Activated CD4-positive, alpha-beta memory T cell treated with anti-CD3 and anti-CD28 coated beads, Interleukin-2, amount 10 ng/mL, durations not matched to agents 7 days and 5 days (primary cell): Measurements from ENCODE around the gene RUFY3. TPM values are rescaled to one million over a fixed set of nuclear protein-coding genes. Genes with fewer than 3 reads are reported as not detected.
A peak's percentile ranks its signal among the peaks of the same experiment; 100 is the strongest.
"Not testable (repeated sequence)": the region's sequence is repeated elsewhere in the genome, so short reads cannot be mapped to it uniquely, and the experiment has no call there.

Source experiments
- CTCF ChIA-PET: fragments of 350-600 bp; sonication (Branson Sonifier 250); formaldehyde crosslinking; loops from one replicate; lab custom pipeline; 2021; ENCODE audit warnings: antibody characterized with exemption, inconsistent platforms; lab: Charles Lee
- POLR2A ChIA-PET: fragments of 350-600 bp; sonication (Branson Sonifier 250); formaldehyde crosslinking; loops from one replicate; lab custom pipeline; 2021; ENCODE audit warnings: antibody characterized with exemption; lab: Charles Lee
- DNase-seq: peaks from one replicate; pipeline ENCODE4 v3.0.0-alpha.2; 2020
- H3K27ac Mint-ChIP-seq: one replicate; pipeline ENCODE4 v1.8.0; 2021; ENCODE audit warnings: mild to moderate bottlenecking, mixed read lengths
- H3K27me3 Mint-ChIP-seq: one replicate; pipeline ENCODE4 v1.8.0; 2021; ENCODE audit warnings: mixed read lengths
- H3K36me3 Mint-ChIP-seq: one replicate; pipeline ENCODE4 v1.8.0; 2021; ENCODE audit warnings: low read depth, mixed read lengths
- H3K4me1 Mint-ChIP-seq: one replicate; pipeline ENCODE4 v1.8.0; 2021; ENCODE audit warnings: mixed read lengths
- H3K4me3 Mint-ChIP-seq: one replicate; pipeline ENCODE4 v1.8.0; 2021; ENCODE audit warnings: mild to moderate bottlenecking, mixed read lengths
- H3K9me3 Mint-ChIP-seq: one replicate; pipeline ENCODE4 v1.8.0; 2021; ENCODE audit warnings: mixed read lengths
- total RNA-seq, 2 experiments: library from RNA; stranded (reverse); gene quantifications; one replicate each; pipeline ENCODE4 v1.2.3, GENCODE V29; 2021

Gene RUFY3, protein sequence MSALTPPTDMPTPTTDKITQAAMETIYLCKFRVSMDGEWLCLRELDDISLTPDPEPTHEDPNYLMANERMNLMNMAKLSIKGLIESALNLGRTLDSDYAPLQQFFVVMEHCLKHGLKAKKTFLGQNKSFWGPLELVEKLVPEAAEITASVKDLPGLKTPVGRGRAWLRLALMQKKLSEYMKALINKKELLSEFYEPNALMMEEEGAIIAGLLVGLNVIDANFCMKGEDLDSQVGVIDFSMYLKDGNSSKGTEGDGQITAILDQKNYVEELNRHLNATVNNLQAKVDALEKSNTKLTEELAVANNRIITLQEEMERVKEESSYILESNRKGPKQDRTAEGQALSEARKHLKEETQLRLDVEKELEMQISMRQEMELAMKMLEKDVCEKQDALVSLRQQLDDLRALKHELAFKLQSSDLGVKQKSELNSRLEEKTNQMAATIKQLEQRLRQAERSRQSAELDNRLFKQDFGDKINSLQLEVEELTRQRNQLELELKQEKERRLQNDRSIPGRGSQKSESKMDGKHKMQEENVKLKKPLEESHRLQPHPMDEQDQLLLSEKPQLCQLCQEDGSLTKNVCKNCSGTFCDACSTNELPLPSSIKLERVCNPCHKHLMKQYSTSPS
- 1 to 10 TPM; 9.1 to 9.7 TPM for total RNA-seq

DNA sequence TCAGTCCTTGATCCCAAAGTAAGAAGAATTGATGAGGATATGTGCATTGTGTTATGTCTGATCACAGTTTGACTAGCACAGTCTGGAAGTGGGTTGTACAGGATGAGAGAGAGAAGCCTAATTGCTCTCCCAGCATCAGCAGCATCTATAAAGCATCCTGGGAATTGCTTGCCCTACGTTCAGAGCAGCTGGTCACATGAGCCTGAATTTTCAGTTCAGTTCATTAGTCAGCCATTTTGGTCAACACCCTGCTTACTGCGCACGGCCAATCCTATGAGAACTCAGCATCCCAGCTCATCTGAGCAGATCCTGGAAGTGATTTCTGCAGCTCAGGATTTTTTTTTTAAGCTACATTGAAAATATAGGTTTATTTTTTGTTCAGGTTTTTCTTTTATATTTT, at the start of gene RUFY3:
Gene RUFY3 (plus strand): TSS at position 218 of the 400 bp plus-strand sequence. CDS start 610 bp downstream, outside the sequence.
- Mint-ChIP-seq H3K9me3 (no peaks in the 10 kb centered on the region), H3K4me3 (no peak within 1 kb of the TSS), H3K4me1 (peaks cover 13% of the 10 kb centered on the region), H3K27ac (no peak within 1 kb of the TSS), H3K36me3 (no peaks in the 10 kb centered on the region), H3K27me3 (no peaks in the 10 kb centered on the region)
- ChIA-PET POLR2A (interaction anchor here (1.3 to 5.0 kb wide), 2 partner anchors 13 to 16 kb away, joined by 4 to 26 read pairs; no protein-coding TSS in a partner anchor), CTCF (interaction anchor here (0.6 to 4.2 kb wide), 4 partner anchors 9 to 30 kb away, joined by 3 to 20 read pairs (median 4); no protein-coding TSS in a partner anchor)
- DNase-seq: no peak

DNA sequence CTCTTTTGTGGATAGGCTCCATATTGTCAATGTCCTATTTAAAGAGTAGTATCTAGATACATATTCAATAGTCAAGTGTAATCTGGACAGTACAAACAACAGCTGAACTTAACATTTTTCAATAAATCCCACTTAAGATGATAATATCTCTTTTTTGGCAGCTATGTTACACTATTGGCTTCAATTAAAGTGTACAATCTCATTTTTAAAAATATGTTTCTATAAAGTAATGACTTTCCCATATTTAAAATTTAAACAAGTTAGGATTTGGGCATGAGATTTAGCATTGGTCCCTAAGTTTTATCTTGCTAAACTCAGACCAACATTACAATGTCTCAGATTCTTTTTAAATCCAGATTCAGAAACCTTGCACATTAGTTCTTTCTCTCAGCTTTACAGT, 47.6 kb upstream of the RUFY3 start:
- H3K4me3 Mint-ChIP-seq: no peak overlapping the region
- CTCF ChIA-PET: no interaction called here
- no peaks in the 10 kb centered on the region for H3K36me3 Mint-ChIP-seq
- peaks cover 21% of the 10 kb centered on the region for H3K27me3 Mint-ChIP-seq
- POLR2A ChIA-PET: no interaction called here
- no peak for DNase-seq
- H3K27ac Mint-ChIP-seq: no peak overlapping the region
- peaks cover 22% of the 10 kb centered on the region for H3K4me1 Mint-ChIP-seq
- H3K9me3 Mint-ChIP-seq: no peaks in the 10 kb centered on the region

DNA sequence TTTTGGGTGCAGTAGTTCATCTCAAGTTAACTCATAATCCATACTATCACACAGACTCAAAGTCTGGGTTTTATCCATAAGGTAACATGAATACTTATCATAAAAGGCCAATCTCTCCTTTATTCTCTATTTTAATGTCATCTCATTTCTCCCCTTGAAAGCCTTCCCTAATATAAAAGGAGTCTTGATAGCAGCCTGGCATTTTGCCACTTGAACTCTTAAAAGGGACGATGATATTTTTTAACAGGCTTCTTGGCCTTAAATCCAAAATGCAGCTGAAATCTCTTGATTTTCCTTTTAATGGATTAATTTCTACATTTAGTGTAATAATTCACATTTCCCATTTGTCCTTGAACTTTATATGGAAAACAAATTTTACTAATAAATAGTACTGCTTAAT, 47.0 kb upstream of the RUFY3 start:
- Mint-ChIP-seq H3K9me3 (no peaks in the 10 kb centered on the region), H3K27ac (no peak overlapping the region), H3K4me3 (no peak overlapping the region), H3K4me1 (peaks cover 26% of the 10 kb centered on the region), H3K36me3 (no peaks in the 10 kb centered on the region), H3K27me3 (peaks cover 21% of the 10 kb centered on the region)
- ChIA-PET POLR2A (no interaction called here), CTCF (no interaction called here)
- no peak for DNase-seq

DNA sequence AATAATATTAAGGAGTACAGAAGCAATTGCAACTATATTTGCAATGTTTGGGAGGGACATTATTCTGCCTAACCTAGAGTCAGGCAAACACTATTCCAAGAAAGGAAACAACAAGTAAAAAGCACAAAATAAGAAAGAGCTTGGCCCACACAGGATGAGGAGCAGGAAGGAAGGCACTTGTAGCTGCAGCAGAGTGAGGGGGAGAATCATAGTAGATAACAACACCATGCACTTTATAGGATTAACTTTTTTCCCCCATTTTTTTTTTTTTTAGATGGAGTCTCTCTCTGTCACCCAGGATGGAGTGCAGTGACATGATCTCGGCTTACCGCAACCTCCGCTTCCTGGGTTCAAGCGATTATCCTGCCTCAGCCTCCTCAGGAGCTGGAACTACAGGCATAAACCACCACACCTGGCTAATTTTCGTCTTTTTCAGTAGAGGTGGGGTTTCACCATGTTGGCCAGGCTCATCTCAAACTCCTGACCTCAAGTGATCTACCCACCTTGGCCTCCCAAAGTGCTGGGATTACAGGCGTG, 45.1 kb upstream of the RUFY3 start:
- POLR2A ChIA-PET: no interaction called here
- no peaks in the 10 kb centered on the region for H3K9me3 Mint-ChIP-seq
- peaks cover 9% of the 10 kb centered on the region for H3K27me3 Mint-ChIP-seq
- H3K36me3 Mint-ChIP-seq: no peaks in the 10 kb centered on the region
- no peak overlapping the region for H3K27ac Mint-ChIP-seq
- CTCF ChIA-PET: interaction anchor here (1.0 to 2.3 kb wide), 5 partner anchors 11 to 75 kb away, joined by 3 to 11 read pairs (median 5); partner anchors contain the start of gene UTP3
- no peak overlapping the region for H3K4me3 Mint-ChIP-seq
- H3K4me1 Mint-ChIP-seq: peaks cover 26% of the 10 kb centered on the region
- DNase-seq: no peak

DNA sequence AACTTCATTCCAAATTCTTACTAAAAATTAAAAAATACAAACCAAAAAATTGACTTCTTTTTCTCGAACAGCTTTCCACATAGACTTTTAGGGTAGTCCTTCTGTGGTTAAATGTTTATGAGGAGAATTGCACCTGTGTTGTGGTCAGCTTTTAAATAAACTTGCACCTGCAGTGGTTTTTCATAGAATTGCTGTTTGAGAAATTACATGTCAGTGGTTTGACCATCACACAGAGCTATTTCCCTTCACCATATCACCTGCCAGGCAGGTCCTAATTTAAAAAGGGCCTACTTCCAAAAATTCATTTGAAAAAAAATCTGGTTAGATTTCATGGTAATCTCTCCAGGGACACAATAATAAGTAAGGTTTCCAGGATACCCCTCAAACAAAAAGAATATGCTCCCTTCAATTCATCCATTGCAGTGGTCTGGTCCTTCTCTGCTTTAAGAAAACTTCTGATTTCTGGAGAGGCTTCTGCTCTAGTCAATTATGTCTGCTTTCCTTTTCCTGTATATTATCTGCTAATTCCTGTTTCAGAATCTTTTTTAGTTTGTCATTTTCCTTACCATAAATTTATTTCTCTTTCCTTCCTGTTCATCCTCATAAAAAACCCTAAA, 43.3 kb upstream of the RUFY3 start:
- peaks cover 6% of the 10 kb centered on the region for H3K27me3 Mint-ChIP-seq
- peak overlapping the region; percentile 7 for H3K27ac Mint-ChIP-seq
- ChIA-PET CTCF (interaction anchor here (0.5 to 2.3 kb wide), 7 partner anchors 9 to 315 kb away, joined by 3 to 11 read pairs (median 4); partner anchors contain the start of genes DCK and UTP3), POLR2A (interaction anchor here (1.0 to 1.3 kb wide), 3 partner anchors 9 to 56 kb away, joined by 3 to 6 read pairs (median 4); partner anchors contain the start of gene UTP3)
- H3K9me3 Mint-ChIP-seq: no peaks in the 10 kb centered on the region
- H3K4me3 Mint-ChIP-seq: no peak overlapping the region
- H3K36me3 Mint-ChIP-seq: no peaks in the 10 kb centered on the region
- peaks cover 26% of the 10 kb centered on the region for H3K4me1 Mint-ChIP-seq
- no peak for DNase-seq

DNA sequence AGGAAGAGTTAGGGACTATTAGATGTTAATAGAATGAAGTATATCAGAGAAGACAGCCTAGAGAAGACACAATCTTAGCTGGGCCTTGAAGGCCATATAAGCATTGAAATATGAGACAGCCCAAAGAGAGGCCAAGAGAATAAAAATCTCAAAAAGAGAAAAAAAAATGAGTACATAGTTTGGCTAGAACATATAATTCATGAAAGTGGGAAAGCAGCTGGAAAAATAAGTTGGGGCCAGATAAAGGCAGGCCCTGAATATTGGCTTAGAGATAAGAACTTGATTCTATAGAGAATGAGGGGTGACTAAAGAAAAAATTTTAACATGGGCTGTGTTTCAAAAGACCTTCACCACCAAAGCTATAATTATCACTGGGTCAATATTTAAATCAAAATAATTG, 40.8 kb upstream of the RUFY3 start:
- Mint-ChIP-seq H3K27me3 (no peaks in the 10 kb centered on the region), H3K36me3 (no peaks in the 10 kb centered on the region), H3K9me3 (no peaks in the 10 kb centered on the region), H3K27ac (no peak overlapping the region), H3K4me3 (no peak overlapping the region), H3K4me1 (peaks cover 26% of the 10 kb centered on the region)
- CTCF ChIA-PET: interaction anchor here (0.9 to 1.6 kb wide), 2 partner anchors 29 to 54 kb away, joined by 4 to 5 read pairs; no protein-coding TSS in a partner anchor
- no peak for DNase-seq
- POLR2A ChIA-PET: interaction anchor here (1.4 kb wide), 1 partner anchor 158 kb away, joined by 4 read pairs; no protein-coding TSS in a partner anchor

DNA sequence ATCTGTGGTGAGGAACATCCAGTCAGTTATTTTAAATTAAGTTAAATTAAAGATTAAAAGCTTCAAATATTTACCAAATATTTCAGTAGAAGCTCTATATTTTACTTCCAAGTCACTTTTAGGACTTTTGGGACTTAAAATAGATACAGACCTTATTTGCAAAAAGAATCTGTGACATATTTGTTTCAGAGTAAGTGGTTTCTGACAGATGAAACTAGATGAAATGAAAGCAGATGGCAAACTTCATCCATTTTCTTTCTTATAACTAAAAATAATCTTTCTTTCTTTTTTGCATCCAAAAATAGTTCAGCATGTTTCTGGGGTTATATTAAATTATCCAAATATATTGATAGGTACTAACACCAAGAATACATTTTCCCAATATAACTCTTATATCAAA, 40.1 kb upstream of the RUFY3 start:
- Mint-ChIP-seq H3K27ac (no peak overlapping the region), H3K4me3 (no peak overlapping the region)
- POLR2A ChIA-PET: interaction anchor here (1.4 kb wide), 1 partner anchor 157 kb away, joined by 4 read pairs; no protein-coding TSS in a partner anchor

DNA sequence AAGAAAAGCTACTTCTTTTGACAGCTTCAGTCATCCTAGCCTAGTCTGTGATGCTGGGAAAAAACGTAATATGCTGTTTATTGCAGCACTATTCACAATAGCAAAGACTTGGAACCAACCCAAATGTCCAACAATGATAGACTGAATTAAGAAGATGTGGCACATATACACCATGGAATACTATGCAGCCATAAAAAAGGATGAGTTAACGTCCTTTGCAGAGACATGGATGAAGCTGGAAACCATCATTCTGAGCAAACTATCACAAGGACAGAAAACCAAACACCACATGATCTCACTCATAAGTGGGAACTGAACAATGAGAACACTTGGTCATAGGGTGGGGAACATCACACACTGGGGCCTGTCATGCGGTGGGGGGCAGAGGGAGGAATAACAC, 39.6 kb upstream of the RUFY3 start:
- H3K27me3 Mint-ChIP-seq, H3K4me3 Mint-ChIP-seq, H3K27ac Mint-ChIP-seq, H3K9me3 Mint-ChIP-seq, H3K36me3 Mint-ChIP-seq, DNase-seq: not testable (repeated sequence)
- POLR2A ChIA-PET: interaction anchor here (1.4 kb wide), 1 partner anchor 157 kb away, joined by 4 read pairs; no protein-coding TSS in a partner anchor
- CTCF ChIA-PET: interaction anchor here (1.5 kb wide), 1 partner anchor 30 kb away, joined by 3 read pairs; no protein-coding TSS in a partner anchor
- peaks cover 20% of the 10 kb centered on the region for H3K4me1 Mint-ChIP-seq

More for the DNA sequence above, 40.1 kb upstream of the RUFY3 start:
- no peaks in the 10 kb centered on the region for H3K9me3 Mint-ChIP-seq
- CTCF ChIA-PET: interaction anchor here (1.5 to 1.6 kb wide), 2 partner anchors 30 to 54 kb away, joined by 3 to 5 read pairs; no protein-coding TSS in a partner anchor
- H3K27me3 Mint-ChIP-seq: no peaks in the 10 kb centered on the region
- DNase-seq: no peak
- peaks cover 24% of the 10 kb centered on the region for H3K4me1 Mint-ChIP-seq
- no peaks in the 10 kb centered on the region for H3K36me3 Mint-ChIP-seq

DNA sequence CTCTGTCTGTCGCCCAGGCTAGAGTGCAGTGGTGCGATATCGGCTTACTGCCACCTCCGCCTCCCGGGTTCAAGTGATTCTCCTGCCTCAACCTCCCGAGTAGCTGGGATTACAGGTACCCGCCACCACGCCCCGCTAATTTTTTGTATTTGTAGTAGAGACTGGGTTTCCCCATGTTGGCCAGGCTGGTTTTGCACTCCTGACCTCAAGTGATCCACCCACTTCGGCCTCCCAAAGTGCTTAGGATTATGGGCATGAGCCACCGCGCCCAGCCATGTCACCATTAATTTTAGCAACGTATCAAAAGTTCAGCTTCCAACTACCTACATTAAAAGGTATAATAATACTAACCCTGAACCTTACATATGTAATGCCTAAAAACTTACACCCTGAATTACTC, 34.4 kb upstream of the RUFY3 start:
- DNase-seq: peak; percentile 22
- POLR2A ChIA-PET: interaction anchor here (0.9 to 4.6 kb wide), 8 partner anchors 9 to 306 kb away, joined by 3 to 35 read pairs (median 4); partner anchors contain the start of genes DCK and GRSF1

DNA sequence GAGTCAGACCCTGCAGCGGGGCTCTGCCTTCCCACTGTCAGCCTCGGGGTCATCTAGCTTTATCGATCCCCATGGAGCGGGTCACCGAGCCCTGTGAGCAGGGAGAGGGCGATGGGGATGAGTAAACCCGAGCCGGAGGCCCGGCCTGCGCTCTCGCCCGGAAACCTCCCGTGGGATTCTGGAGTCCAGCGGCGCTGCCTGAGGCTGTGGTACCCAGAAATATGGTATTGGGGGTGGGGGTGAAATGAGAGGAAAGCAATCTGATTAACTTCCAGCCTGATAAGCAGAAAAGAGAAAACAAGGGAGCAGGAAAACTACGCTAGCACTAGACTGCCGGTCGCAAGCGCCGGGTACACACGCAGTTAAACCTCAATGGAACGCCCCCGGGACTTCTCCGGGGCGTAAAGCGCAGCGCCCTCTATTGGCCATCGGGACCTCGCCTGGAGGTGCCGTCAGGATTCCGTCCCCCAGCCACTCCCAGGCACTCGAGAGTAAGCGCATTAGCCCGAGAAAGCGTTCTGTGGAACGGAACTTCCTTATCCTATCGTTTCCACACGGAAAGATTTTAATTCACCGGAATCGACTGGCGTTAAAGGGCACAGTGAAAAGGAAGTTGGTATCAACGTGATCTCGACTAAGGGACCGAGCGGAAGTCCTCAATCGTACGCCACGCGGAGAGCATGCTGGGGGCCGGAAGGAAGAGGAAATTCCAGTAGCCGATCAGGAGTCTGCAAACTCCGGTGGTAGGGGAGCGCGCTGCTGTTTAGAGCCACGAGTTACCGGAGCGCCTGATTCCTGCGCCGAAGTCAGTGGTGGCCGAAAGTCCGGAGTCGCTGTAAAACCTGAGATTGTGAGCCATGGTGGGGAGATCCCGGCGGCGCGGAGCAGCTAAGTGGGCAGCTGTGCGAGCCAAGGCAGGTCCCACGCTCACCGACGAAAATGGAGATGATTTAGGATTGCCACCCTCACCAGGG, 33.7 kb upstream of the RUFY3 start, which contains the start of gene UTP3:
Gene UTP3 (plus strand): TSS at position 712 of the 974 bp plus-strand sequence. CDS start 146 bp downstream, at position 858.
- Mint-ChIP-seq H3K4me1 (peaks cover 39% of the 10 kb centered on the region), H3K36me3 (peaks cover 27% of the 10 kb centered on the region), H3K27ac (peak within 1 kb of the TSS; percentile 93), H3K27me3 (no peaks in the 10 kb centered on the region), H3K9me3 (no peaks in the 10 kb centered on the region), H3K4me3 (peak within 1 kb of the TSS; percentile 97)
- peak; percentile 92 for DNase-seq
- POLR2A ChIA-PET: interaction anchor here (0.9 to 4.6 kb wide), 14 partner anchors 9 to 305 kb away, joined by 3 to 36 read pairs (median 5); partner anchors contain the start of genes DCK and GRSF1
- CTCF ChIA-PET: interaction anchor here (0.9 to 3.4 kb wide), 11 partner anchors 10 to 307 kb away, joined by 3 to 35 read pairs (median 6); partner anchors contain the start of gene GRSF1

More for the DNA sequence above, 34.4 kb upstream of the RUFY3 start:
- H3K4me1 Mint-ChIP-seq: peaks cover 39% of the 10 kb centered on the region
- CTCF ChIA-PET: interaction anchor here (0.6 to 3.4 kb wide), 5 partner anchors 10 to 48 kb away, joined by 3 to 27 read pairs (median 5); no protein-coding TSS in a partner anchor
- peaks cover 27% of the 10 kb centered on the region for H3K36me3 Mint-ChIP-seq
- peak overlapping the region; percentile 97 for H3K4me3 Mint-ChIP-seq
- no peaks in the 10 kb centered on the region for H3K27me3 Mint-ChIP-seq
- peak overlapping the region; percentile 93 for H3K27ac Mint-ChIP-seq
- no peaks in the 10 kb centered on the region for H3K9me3 Mint-ChIP-seq

DNA sequence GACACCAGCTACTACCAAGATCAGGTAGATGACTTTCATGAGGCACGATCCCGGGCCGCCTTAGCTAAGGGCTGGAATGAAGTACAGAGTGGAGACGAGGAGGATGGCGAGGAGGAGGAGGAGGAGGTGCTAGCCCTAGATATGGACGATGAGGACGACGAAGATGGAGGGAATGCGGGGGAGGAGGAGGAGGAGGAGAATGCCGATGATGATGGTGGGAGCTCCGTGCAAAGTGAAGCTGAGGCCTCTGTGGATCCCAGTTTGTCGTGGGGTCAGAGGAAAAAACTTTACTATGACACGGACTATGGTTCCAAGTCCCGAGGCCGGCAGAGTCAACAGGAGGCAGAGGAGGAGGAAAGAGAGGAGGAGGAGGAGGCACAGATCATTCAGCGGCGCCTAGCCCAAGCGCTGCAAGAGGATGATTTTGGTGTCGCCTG, 33.0 kb upstream of the RUFY3 start:
- Mint-ChIP-seq H3K9me3 (no peaks in the 10 kb centered on the region), H3K27ac (peak overlapping the region; percentile 93), H3K4me1 (peaks cover 39% of the 10 kb centered on the region), H3K4me3 (peak overlapping the region; percentile 97), H3K36me3 (peaks cover 30% of the 10 kb centered on the region), H3K27me3 (no peaks in the 10 kb centered on the region)
- ChIA-PET CTCF (interaction anchor here (0.9 to 3.4 kb wide), 11 partner anchors 11 to 308 kb away, joined by 3 to 35 read pairs (median 5); partner anchors contain the start of gene GRSF1), POLR2A (interaction anchor here (0.7 to 4.6 kb wide), 11 partner anchors 9 to 307 kb away, joined by 3 to 36 read pairs (median 6); partner anchors contain the start of gene GRSF1)
- no peak for DNase-seq
